B cell (primary cell): ENCODE results near the gene CCDC9B. TPM values are rescaled to one million over a fixed set of nuclear protein-coding genes. Genes with fewer than 3 reads are reported as not detected.

ENCODE experiments used
- ATAC-seq: fragments of 200-7000 bp; cut with Tn5 transposase; one replicate; pipeline ENCODE4 v1.10.0; 2021; ENCODE audit warnings: low read depth, mild to moderate bottlenecking, moderate number of reproducible peaks, moderate library complexity
- CTCF ChIA-PET: fragments of 350-600 bp; sonication (Branson Sonifier 250); formaldehyde crosslinking; loops from one replicate; lab custom pipeline; 2021; ENCODE audit warnings: antibody characterized with exemption, inconsistent platforms; lab: Charles Lee
- POLR2A ChIA-PET: fragments of 350-600 bp; sonication (Branson Sonifier 250); formaldehyde crosslinking; loops from one replicate; lab custom pipeline; 2021; ENCODE audit warnings: antibody characterized with exemption; lab: Charles Lee
- DNase-seq: peaks from one replicate; pipeline ENCODE4 v3.0.0; 2013
- H2AFZ ChIP-seq: 2 replicates; pipeline ENCODE4 v1.6.1; 2012; ENCODE audit warnings: mild to moderate bottlenecking, low read depth, low read length; ENCODE audit not compliant: insufficient read depth, poor library complexity, severe bottlenecking
- H3K27ac ChIP-seq, 2 donors: 1 replicate in 1 of 2; 2 replicates in 1 of 2; pipeline ENCODE4 v1.5.1; 2012 to 2013; ENCODE audit warnings: low read length in 2 of 2, mild to moderate bottlenecking in 2 of 2, moderate library complexity in 1 of 2
- H3K27me3 ChIP-seq, 4 experiments: fragments of 200-600 bp in 1 of 4; sonication (generic) in 1 of 4; replicated peaks in 1 of 4; 1 replicate in 2 of 4; 2 replicates in 2 of 4; pipeline versions ENCODE4 v1.6.1 to v1.7.0; 2013 to 2016; ENCODE audit warnings: low read length in 3 of 4, mild to moderate bottlenecking in 2 of 4, mixed read lengths in 1 of 4, moderate library complexity in 1 of 4; ENCODE audit not compliant: insufficient read depth in 4 of 4, control insufficient read depth in 3 of 4; ENCODE audit errors: control extremely low read depth in 1 of 4
- H3K36me3 ChIP-seq, 2 experiments: replicated peaks in 1 of 2; 1 replicate in 1 of 2; 2 replicates in 1 of 2; pipeline versions ENCODE4 v1.6.1 to v1.7.1; 2013; ENCODE audit warnings: low read length in 1 of 2; ENCODE audit not compliant: insufficient read depth in 2 of 2, control insufficient read depth in 1 of 2; ENCODE audit errors: control extremely low read depth in 1 of 2, extremely low read depth in 1 of 2
- H3K4me1 ChIP-seq, 2 donors: fragments of 200-600 bp in 1 of 2; sonication (generic) in 1 of 2; 1 replicate in 1 of 2; 2 replicates in 1 of 2; pipeline versions ENCODE4 v1.5.1 to v1.6.1; 2013 to 2017; ENCODE audit warnings: low read length in 2 of 2; ENCODE audit not compliant: control insufficient read depth in 2 of 2, insufficient read depth in 2 of 2
- H3K4me2 ChIP-seq: replicated peaks from 2 replicates; pipeline ENCODE3; 2012; ENCODE audit warnings: mild to moderate bottlenecking, low read depth, low read length; ENCODE audit not compliant: poor library complexity, severe bottlenecking
- H3K4me3 ChIP-seq, 5 experiments: fragments of 200-600 bp in 1 of 5; sonication (generic) in 1 of 5; 1 replicate in 3 of 5; 2 replicates in 2 of 5; pipeline versions ENCODE4 v1.5.1 to v1.7.0; 2011 to 2016; ENCODE audit warnings: low read length in 4 of 5, mild to moderate bottlenecking in 4 of 5, low read depth in 2 of 5, control low read depth in 1 of 5, moderate library complexity in 1 of 5; ENCODE audit not compliant: insufficient read depth in 1 of 5; ENCODE audit errors: control extremely low read depth in 1 of 5, extremely low read depth in 1 of 5
- H3K79me2 ChIP-seq: fragments of 200-600 bp; sonication (generic); one replicate; pipeline ENCODE4 v1.6.0; 2016; ENCODE audit warnings: low read length; ENCODE audit not compliant: control insufficient read depth, insufficient read depth
- H3K9ac ChIP-seq: fragments of 200-600 bp; sonication (generic); 2 replicates; pipeline ENCODE4 v1.6.1; 2017; ENCODE audit warnings: mild to moderate bottlenecking, low read length, moderate library complexity
- H3K9me3 ChIP-seq, 3 donors: one replicate each; pipeline versions ENCODE4 v1.6.1 to v1.7.1; 2013; ENCODE audit warnings: low read length in 2 of 3; ENCODE audit not compliant: control insufficient read depth in 2 of 3, insufficient read depth in 1 of 3; ENCODE audit errors: control extremely low read depth in 1 of 3
- H4K20me1 ChIP-seq: 2 replicates; pipeline ENCODE4 v1.6.0; 2012; ENCODE audit warnings: mild to moderate bottlenecking, low read length; ENCODE audit not compliant: insufficient read depth, control insufficient read depth, poor library complexity, severe bottlenecking
- H3K27ac Mint-ChIP-seq: one replicate; pipeline ENCODE4 v1.8.0; 2021; ENCODE audit warnings: mixed read lengths
- H3K27me3 Mint-ChIP-seq: one replicate; pipeline ENCODE4 v1.8.0; 2021; ENCODE audit warnings: mixed read lengths
- H3K4me1 Mint-ChIP-seq: one replicate; pipeline ENCODE4 v1.8.0; 2021; ENCODE audit warnings: mixed read lengths
- H3K4me3 Mint-ChIP-seq: one replicate; pipeline ENCODE4 v1.8.0; 2021; ENCODE audit warnings: mixed read lengths
- H3K9me3 Mint-ChIP-seq: one replicate; pipeline ENCODE4 v1.8.0; 2022; ENCODE audit warnings: mixed read lengths; ENCODE audit not compliant: insufficient read depth
- CTCF ChIP-seq: fragments of 200-600 bp; IDR thresholded peaks from one replicate; pipeline ENCODE4 v1.8.0; 2022; ENCODE audit warnings: antibody characterized with exemption, mild to moderate bottlenecking
- EZH2 ChIP-seq: IDR thresholded peaks from 2 replicates; pipeline ENCODE4 v1.6.1; 2012; ENCODE audit warnings: borderline replicate concordance, low read depth, mild to moderate bottlenecking, moderate library complexity, low read length; ENCODE audit not compliant: insufficient read depth, poor library complexity, severe bottlenecking
- whole genome bisulfite sequencing: methylation state at CpG from one replicate; pipeline ENCODE4 v1.1.5; 2013; ENCODE audit warnings: missing lambda C conversion rate; ENCODE audit not compliant: insufficient coverage; 5-methylcytosine and 5-hydroxymethylcytosine counted together
- intact Hi-C: fragments of 100-400 bp; cut with micrococcal nuclease; formaldehyde crosslinking; loops from one replicate; pipeline ENCODE4 v1.10.0; 2022
- polyA plus RNA-seq: library from polyadenylated mRNA; depleted of rRNA; stranded (reverse); fragments of >200 nt; gene quantifications from 2 replicates; pipeline ENCODE4 v1.2.3, GENCODE V29; 2012
- total RNA-seq, 2 donors: library from RNA; stranded (reverse); fragments of 120-200 nt in 1 of 2; gene quantifications; 1 replicate in 1 of 2; 2 replicates in 1 of 2; pipeline versions ENCODE4 v1.2.3 to v1.2.4, GENCODE V29; 2013 to 2022

CCDC9B gene
- total and polyA plus RNA-seq, 2 donors (not counting 1 experiment from before 2014, with no cell fraction given) = 1.6 to 2.4 TPM

GRCh38 chr15:40282869-40283614 lies 57.7 kb downstream of the CCDC9B start, which contains the start of gene ANKRD63:
TSS of gene ANKRD63 (minus strand) at chr15:40283064. CDS start at chr15:40282586, 478 bp downstream.
- H3K27ac Mint-ChIP-seq = no peak within 1 kb of the TSS
- ATAC-seq (peak; percentile 65), DNase-seq (peak; percentile 75)
- peaks cover 21% of the 10 kb centered on the region for H3K27me3 Mint-ChIP-seq
- H3K79me2 ChIP-seq = no peaks in the 10 kb centered on the region
- peak within 1 kb of the TSS; percentile 21 to 76 (median 56) for H3K4me3 ChIP-seq
- no peak for TF ChIP-seq EZH2
- TF ChIP-seq CTCF = no peak
- peaks cover 15% of the 10 kb centered on the region for H3K4me1 Mint-ChIP-seq
- no peaks in the 10 kb centered on the region for H4K20me1 ChIP-seq
- H3K4me3 Mint-ChIP-seq = peak within 1 kb of the TSS; percentile 79
- peak within 1 kb of the TSS; percentile 71 for H3K9ac ChIP-seq
- intact Hi-C loops = loop anchor here (5.0 kb wide), 2 partner anchors 39 to 351 kb away; partner anchors contain the start of genes EIF2AK4 and INAFM2
- POLR2A ChIA-PET = interaction anchor here (0.5 to 1.5 kb wide), 3 partner anchors 26 to 388 kb away, joined by 5 to 6 read pairs (median 5); no protein-coding TSS in a partner anchor
- peak within 1 kb of the TSS; percentile 80 for H2AFZ ChIP-seq
- peak within 1 kb of the TSS; percentile 98 for H3K4me2 ChIP-seq
- H3K9me3 ChIP-seq = peaks cover 0 to 5% (median 0%) of the 10 kb centered on the region in 3 donors
- CTCF ChIA-PET = interaction anchor here (0.6 to 5.7 kb wide), 9 partner anchors 8 to 238 kb away, joined by 3 to 58 read pairs (median 3); partner anchors contain the start of gene PLCB2
- peaks cover 0 to 4% of the 10 kb centered on the region in 2 experiments for H3K36me3 ChIP-seq
- no peak within 1 kb of the TSS for H3K27ac ChIP-seq
- WGBS = 2% methylated on average over 75 of the region's 76 CpGs
- H3K27me3 ChIP-seq = peaks cover 0 to 40% (median 21%) of the 10 kb centered on the region in 4 experiments
- peaks cover 13 to 23% of the 10 kb centered on the region in 2 donors for H3K4me1 ChIP-seq
- H3K9me3 Mint-ChIP-seq = no peaks in the 10 kb centered on the region
